Fibroblast of skin of right quadriceps (primary cell): ENCODE data around the gene CRACR2B.

Experiments used
- DNase-seq: peaks from one replicate; pipeline ENCODE4 v3.0.0-alpha.2; 2013

Gene CRACR2B

DNA sequence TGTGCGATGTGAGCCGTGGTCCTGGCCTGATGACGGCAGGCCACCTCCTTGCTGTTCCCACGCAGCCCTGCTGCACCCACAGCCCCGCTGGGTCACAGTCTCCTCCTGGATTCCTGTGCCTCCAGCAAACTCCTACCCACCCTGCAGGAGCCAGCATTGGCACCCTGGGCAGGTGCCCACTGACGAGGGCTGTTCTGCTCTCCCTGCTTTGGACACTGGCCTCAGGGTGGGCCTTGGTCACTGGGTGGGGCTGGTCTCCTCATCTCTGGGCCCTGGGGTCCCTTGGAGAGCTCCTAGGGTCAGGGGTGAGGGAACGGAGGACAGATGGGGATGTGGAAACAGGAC lies 27.6 kb downstream of the CRACR2B start:
- DNase-seq: no peak

- no peak for DNase-seq
Observed at GRCh38 chr11:855796-856195, 28.1 kb downstream of the CRACR2B start.

DNA sequence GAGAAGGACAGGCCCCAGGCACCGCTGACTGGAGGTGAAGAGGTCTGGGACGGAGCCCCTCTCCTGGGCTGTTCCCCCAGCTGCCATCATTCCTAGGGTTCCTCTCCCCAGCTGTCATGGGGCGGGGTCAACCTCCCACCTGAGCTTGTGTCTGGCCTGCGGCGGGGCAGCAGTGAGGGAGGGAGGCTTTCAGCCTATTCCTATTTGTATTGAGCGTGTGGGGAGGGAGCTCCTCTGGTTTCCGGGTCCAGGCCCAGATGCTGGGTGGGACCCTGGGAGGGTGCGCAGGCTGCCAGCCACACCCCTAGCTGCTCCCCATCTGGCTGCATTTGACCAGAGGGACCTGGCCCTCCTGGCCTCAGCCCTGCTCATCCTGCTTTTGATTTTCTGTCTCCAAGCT lies 28.7 kb downstream of the CRACR2B start:
- DNase-seq: no peak

DNA sequence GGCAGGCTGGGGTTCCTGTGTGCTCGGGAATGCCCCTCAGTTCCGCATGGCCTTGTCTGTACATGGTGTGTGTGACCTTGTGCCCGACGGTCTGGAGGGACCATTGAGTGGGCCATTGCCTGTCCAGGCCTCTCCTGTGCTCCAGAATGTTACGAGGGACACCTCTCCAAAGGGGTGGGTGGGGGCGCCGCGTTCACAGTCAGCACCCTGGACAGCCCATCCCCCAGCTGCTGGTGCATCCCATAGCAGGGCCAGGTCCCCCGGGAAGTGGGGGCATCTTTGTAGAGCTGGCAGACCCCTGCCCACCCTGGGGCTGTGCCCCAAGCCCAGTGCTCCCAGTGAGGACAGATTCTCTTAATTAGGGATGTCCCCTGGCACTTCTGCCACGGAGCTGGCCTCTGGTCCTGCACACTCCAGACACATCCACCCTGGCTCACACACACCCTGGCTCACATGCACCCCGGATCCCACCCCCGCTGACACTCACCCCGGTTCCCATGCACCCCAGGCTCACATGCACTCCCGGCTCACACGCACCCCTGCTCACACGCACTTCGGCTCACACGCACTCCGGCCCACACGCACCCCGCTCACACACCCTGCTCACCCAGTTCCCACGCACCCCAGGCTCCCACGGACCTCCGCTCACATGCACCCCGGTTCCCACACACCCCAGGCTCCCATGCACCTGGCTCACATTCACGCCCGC lies 30.5 kb downstream of the CRACR2B start:
- no peak for DNase-seq

DNA sequence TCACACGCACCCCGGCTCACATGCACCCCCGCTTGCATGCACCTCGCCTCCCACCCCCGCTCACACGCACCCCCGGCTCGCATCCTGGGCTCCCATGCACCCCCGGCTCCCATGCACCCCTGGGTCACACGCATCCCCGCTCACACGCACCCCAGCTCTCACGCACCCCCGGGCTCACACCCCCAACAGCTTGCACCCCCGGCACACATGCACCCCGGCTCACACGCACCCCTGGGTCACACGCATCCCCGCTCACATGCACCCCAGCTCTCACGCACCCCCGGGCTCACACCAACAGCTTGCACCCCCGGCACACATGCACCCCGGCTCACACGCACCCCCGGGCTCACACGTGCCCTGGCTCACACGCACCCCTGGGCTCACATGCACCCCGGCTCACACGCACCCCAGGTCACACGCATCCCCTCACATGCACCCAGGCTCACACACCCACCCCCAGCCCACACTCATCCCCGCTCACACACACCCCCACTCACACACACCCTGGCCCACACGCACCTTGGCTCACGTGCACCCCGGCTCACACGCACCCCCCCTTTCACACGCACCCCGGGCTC lies 31.1 kb downstream of the CRACR2B start:
- no peak for DNase-seq

- DNase-seq: peak; percentile 78
Observed at GRCh38 chr11:859394-860131, 31.8 kb downstream of the CRACR2B start.

DNA sequence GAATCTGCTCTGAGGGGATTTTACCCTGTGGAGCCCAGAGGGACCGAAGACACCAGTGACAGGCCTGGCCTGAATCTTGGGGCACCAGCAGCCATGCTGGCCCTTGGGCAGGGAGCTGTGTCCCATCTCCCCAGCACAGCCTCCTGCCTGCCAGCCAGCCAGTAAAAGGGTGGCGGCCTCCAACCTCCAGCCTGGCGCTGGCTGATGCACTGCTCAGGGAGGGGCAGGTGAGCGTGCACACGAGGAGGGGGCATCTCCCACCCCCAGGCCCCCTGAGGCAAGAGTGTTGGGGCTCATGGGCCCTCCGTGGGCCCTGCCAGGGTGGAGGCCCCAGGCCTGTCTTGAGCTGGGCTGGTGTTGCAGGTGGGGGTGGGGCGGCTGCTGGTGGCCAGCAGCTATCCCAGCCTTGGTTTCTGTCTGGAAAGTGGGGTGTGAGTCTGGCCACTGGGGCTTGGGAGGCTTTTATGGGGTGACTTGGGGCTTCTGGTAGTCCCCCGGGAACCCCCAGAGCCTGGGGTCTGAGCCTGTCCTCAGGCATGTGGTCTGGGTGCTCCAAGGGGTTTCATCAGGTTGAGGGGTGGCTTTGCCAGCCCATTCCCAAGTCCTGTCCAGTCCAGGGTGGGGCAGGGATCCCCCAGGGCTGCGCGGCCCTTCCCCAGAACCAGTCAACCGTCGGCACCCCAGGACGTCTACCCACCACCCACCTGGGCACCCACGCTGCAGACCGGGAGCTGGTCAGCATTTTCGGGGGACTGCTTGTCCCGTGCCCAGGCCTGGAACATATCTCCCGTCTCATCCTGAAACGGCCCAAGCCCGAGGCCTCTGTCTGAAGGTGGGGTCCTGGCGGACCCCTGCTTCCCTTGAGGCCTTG lies 32.8 kb downstream of the CRACR2B start:
- no peak for DNase-seq

DNA sequence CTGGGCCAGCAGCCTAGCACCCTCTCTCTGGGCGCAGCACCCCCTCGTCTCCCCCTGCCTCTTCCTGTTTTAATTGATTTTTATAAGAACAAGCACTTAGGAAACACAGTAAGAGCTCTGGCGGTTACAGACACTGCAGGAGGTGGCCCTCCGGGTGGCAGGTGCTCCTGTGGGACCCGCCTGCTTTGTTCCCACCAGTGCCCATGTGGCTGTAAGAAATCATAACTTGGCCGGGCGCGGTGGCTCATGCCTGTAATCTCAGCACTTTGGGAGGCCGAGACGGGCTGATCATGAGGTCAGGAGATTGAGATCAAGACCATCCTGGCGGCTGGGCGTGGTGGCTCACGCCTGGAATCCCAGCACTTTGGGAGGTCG lies 33.4 kb downstream of the CRACR2B start:
- no peak for DNase-seq

- DNase-seq: no peak
Observed at GRCh38 chr11:862081-862661, 34.5 kb downstream of the CRACR2B start.

GRCh38 chr11:862696-863022 lies 34.9 kb downstream of the CRACR2B start:
- DNase-seq: no peak

DNA sequence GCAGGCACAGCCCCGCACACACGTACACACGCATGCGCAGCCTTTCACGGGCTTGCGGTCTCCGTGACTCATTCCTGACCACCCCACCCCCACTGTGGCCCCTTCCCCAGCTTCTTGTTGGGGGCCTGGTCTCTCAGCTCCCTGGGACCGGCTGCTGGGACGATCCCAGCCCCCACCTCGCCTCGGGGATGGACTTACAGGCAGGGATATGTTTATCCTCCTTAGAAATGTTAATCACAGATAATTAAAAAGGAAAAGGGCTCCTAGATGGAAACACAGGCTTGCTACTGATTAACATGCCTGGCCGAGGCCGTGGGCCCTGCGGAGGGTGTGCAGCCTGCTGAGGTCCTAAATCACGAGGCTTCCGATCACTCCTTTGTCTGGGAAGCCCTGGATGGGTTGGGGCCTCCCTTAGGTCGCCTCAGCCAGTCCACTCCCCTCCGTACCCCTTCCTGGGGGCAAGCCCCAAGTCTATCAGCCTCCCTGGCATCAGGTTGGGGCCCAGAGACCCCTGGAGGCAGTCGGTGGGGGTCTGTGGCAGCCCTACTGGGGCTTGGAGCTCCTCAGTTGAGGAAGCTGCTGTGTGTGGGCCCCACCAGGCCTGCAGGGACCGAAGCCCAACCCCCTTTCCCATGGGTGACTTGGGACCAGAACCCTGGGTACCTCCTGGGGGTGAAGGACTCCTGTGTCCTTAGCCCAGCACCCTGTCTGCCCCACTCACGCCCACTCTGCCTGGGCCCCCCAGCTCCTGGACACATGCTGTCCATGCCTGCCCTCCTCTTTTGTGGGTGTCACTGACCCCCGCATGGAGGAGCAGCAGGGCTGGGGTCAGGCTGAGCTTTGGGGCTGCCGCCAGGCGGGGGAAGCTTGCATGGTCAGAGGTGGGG lies 35.5 kb downstream of the CRACR2B start:
- DNase-seq: peak; percentile 48

DNA sequence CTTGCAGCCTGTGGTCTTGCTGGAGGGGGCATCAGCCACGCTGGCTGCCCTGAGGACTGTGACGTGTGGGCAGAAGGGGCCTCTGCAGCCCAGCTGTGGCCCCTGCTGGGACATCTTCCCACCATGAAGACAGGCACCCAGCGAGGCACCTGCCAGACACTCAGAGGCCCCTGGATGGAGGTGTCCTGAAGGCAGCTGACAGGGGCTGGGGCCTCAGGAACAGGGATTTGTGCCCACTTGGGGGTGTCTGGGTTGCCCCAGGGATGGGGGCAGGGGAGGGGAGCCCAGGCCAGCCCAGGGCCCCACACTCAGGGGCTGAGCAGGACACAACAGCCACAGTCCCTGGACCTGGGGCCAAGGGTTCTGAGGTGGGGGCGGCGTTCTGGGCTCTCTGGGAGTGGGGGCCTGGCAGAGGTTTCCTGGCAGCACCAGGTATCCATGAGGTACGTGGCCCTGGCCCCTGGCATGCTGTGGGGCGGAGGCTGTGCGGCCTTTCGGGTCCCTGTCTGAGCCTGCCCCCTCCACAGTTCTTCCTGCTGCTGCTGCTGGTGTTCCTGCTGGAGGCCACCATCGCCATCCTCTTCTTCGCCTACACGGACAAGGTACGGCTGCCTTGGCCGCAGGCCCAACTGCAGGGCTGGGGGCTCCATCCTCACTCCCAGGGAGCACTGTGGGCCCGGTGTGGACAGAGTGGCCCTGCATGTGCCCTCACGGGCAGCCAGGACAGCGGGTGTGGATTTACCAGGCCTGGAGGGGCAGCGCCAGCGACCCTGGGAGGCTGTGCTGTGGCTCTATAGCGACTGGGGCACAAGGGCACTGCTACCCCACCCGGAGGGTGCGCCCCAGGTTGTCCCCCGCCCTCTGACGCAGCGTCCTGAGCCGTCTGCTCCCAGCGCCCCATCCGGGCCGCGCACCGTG lies 36.5 kb downstream of the CRACR2B start:
- no peak for DNase-seq

- DNase-seq: no peak
Observed at GRCh38 chr11:864898-865297, 37.2 kb downstream of the CRACR2B start.

GRCh38 chr11:865462-866430 lies 38.0 kb downstream of the CRACR2B start:
- no peak for DNase-seq

DNA sequence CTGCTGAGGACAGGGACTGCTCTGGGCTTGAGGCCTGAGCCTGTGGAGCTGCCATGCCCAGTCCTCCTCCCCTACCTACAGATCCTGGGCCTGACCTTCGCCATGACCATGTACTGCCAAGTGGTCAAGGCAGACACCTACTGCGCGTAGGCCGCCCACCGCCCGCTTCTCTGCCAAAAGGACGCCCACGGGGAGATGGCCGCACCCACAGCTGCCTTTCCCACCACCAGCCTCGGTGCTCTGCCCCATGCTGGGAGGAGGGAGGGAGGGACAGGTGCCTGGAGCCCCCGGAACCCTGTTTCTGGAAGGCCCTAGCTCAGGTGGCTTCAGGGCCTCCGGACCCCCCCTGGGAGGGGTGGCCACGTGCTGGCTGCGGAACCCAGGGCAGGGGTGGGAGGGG lies 38.8 kb downstream of the CRACR2B start:
- DNase-seq: no peak

DNA sequence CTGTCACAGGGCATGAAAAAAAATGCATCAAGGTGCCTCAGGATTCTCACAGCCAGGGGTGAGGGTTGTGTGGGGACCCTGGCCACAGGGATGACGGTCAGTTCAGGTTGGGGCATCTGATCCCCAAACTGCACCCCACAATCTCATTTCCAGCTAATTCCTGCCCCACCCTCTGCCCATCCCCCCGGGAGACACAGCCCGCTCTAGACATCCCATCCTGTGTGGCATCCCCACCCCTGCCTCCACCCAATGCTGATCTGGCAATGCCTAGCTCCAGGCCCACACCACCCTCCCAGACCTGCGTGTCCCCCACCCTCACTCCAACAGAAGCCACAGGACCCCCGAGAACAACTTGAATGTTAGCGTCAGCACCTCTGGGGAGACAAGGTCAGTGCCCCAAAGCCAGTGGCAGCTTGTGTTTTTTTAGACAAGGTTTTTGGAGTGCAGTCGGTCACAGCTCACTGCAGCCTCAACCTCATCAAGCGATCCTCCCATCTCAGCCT lies 40.2 kb downstream of the CRACR2B start:
- DNase-seq: no peak

DNA sequence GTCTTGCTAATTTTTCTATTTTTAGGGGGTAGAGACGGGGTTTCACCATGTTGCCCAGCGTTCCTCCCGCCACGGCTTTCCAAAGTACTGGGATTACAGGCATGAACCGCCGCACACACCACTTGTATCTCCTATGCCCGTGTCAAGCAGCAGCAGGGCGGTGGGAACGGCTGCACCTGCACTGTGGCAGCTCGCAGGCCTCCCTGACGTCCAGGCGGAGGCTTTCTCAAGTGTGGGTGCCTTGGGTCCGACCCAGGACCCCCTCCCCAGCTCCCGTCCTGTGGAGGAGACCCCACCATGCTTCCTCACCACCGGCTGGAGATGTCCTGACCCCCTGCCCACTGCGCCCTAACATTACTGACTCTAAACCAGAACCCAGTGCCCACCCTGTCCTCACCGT lies 40.7 kb downstream of the CRACR2B start:
- no peak for DNase-seq

GRCh38 chr11:868802-869201 lies 41.1 kb downstream of the CRACR2B start:
- no peak for DNase-seq

GRCh38 chr11:869399-870126 lies 41.8 kb downstream of the CRACR2B start:
- no peak for DNase-seq
